HCT116 (cell line): ENCODE results near the gene IFNA8. TPM values are rescaled to one million over a fixed set of nuclear protein-coding genes. Genes with fewer than 3 reads are reported as not detected.
A peak's percentile ranks its signal among the peaks of the same experiment; 100 is the strongest.

Experiments
- ATAC-seq: fragments of 200-7000 bp; cut with Tn5 transposase; 2 replicates; pipeline ENCODE4 v1.9.1; 2020; ENCODE audit warnings: mild to moderate bottlenecking, moderate library complexity
- BruUV-seq: library from RNA; stranded (reverse); fragments of 400-500 nt; replicated peaks from 2 replicates; lab custom pipeline; 2021; lab: Mats Ljungman, UMichigan
- CTCF ChIA-PET: fragments of 300-600 bp; sonication (Branson Sonifier 250); formaldehyde crosslinking; loops from one replicate; lab custom pipeline; 2021; ENCODE audit warnings: antibody characterized with exemption; lab: Charles Lee
- POLR2A ChIA-PET: fragments of 300-600, 350-600 bp; sonication (Branson Sonifier 250); formaldehyde crosslinking; loops from one replicate; lab custom pipeline; 2021; ENCODE audit warnings: antibody characterized with exemption; lab: Charles Lee
- RAD21 ChIA-PET, 2 experiments: fragments of 300-600 bp; sonication (Branson Sonifier 250); formaldehyde crosslinking; loops; one replicate each; lab custom pipeline; 2023; ENCODE audit warnings: low total read pairs in 2 of 2; ENCODE audit not compliant: uncharacterized antibody in 2 of 2, unreplicated experiment in 2 of 2, low non-redundant PET in 1 of 2; lab: Charles Lee
- DNase-seq: peaks from one replicate; pipeline ENCODE4 v3.0.0-alpha.2; 2010; ENCODE audit warnings: low read depth, low spot score
- H2AFZ ChIP-seq: fragments of 200-600 bp; shearing (Covaris generic), sonication (generic); 2 replicates; pipeline ENCODE4 v1.6.1; 2017; ENCODE audit warnings: low read depth, mixed run types, mixed read lengths, antibody characterized with exemption, low read length; ENCODE audit not compliant: poor library complexity, severe bottlenecking
- H3K27ac ChIP-seq: 2 replicates; pipeline ENCODE4 v1.5.1; 2012; ENCODE audit warnings: low read depth, low read length
- H3K27me3 ChIP-seq: fragments of 200-600 bp; sonication (generic); 2 replicates; pipeline ENCODE4 v1.6.1; 2016; ENCODE audit warnings: mixed run types, low read length, mixed read lengths; ENCODE audit not compliant: insufficient read depth
- H3K36me3 ChIP-seq, 2 experiments: fragments of 200-500 bp in 1 of 2; fragments of 200-600 bp in 1 of 2; sonication (Bioruptor generic) in 1 of 2; sonication (generic) in 1 of 2; 2 replicates each; pipeline versions ENCODE4 v1.5.1 to v1.6.1; 2014 to 2016; ENCODE audit warnings: low read length in 2 of 2, inconsistent platforms in 1 of 2, mixed read lengths in 1 of 2, mixed run types in 1 of 2; ENCODE audit not compliant: insufficient read depth in 2 of 2, control insufficient read depth in 1 of 2
- H3K4me1 ChIP-seq, 2 experiments: fragments of 200-600 bp in 1 of 2; sonication (generic) in 1 of 2; 2 replicates each; pipeline versions ENCODE4 v1.5.1 to v1.6.1; 2012 to 2017; ENCODE audit warnings: low read length in 2 of 2, inconsistent platforms in 1 of 2, mild to moderate bottlenecking in 1 of 2, mixed read lengths in 1 of 2, mixed run types in 1 of 2, moderate library complexity in 1 of 2; ENCODE audit not compliant: insufficient read depth in 2 of 2, control insufficient read depth in 1 of 2
- H3K4me2 ChIP-seq: fragments of 200-600 bp; sonication (generic); 2 replicates; pipeline ENCODE4 v1.6.1; 2017; ENCODE audit warnings: mixed run types, low read length, mixed read lengths
- H3K4me3 ChIP-seq, 2 experiments: fragments of 200-600 bp in 1 of 2; sonication (generic) in 1 of 2; replicated peaks in 1 of 2; 2 replicates each; pipeline ENCODE4 v1.5.1; 2011 to 2016; ENCODE audit warnings: low read length in 2 of 2, control low read depth in 1 of 2, low read depth in 1 of 2, mild to moderate bottlenecking in 1 of 2, mixed read lengths in 1 of 2, mixed run types in 1 of 2
- H3K79me2 ChIP-seq: fragments of 200-600 bp; sonication (generic); 2 replicates; pipeline ENCODE4 v1.6.1; 2017; ENCODE audit warnings: mild to moderate bottlenecking, mixed run types, low read length, moderate library complexity, mixed read lengths; ENCODE audit not compliant: insufficient read depth
- H3K9ac ChIP-seq: fragments of 200-600 bp; sonication (generic); 2 replicates; pipeline ENCODE4 v1.6.1; 2016; ENCODE audit warnings: low read length, mixed read lengths
- H3K9me2 ChIP-seq: fragments of 200-600 bp; sonication (generic), shearing (Covaris generic); 2 replicates; pipeline ENCODE4 v1.6.1; 2017; ENCODE audit warnings: mixed run types, mild to moderate bottlenecking, moderate library complexity; ENCODE audit not compliant: insufficient read depth
- H3K9me3 ChIP-seq, 2 experiments: fragments of 200-500 bp in 1 of 2; fragments of 200-600 bp in 1 of 2; sonication (Bioruptor generic) in 1 of 2; sonication (generic) in 1 of 2; 2 replicates each; pipeline ENCODE4 v1.6.1; 2014 to 2017; ENCODE audit warnings: low read length in 2 of 2, mixed read lengths in 2 of 2, inconsistent platforms in 1 of 2, low read depth in 1 of 2, mild to moderate bottlenecking in 1 of 2, mixed run types in 1 of 2, moderate library complexity in 1 of 2; ENCODE audit not compliant: control insufficient read depth in 1 of 2, insufficient read depth in 1 of 2
- H4K20me1 ChIP-seq: fragments of 200-600 bp; sonication (generic), shearing (Covaris generic); 2 replicates; pipeline ENCODE4 v1.6.1; 2017; ENCODE audit warnings: mixed run types, mild to moderate bottlenecking, moderate library complexity; ENCODE audit not compliant: insufficient read depth
- ATF3 ChIP-seq: IDR thresholded peaks from 2 replicates; pipeline ENCODE4 v1.6.1; 2012
- CTCF ChIP-seq, 3 experiments: fragments of 200-600 bp in 1 of 3; sonication (generic) in 1 of 3; IDR thresholded peaks in 2 of 3; conservative IDR thresholded peaks in 1 of 3; 2 replicates each; pipeline ENCODE4 v1.5.1; 2012 to 2017; ENCODE audit warnings: low read depth in 2 of 3, low read length in 2 of 3, antibody characterized with exemption in 1 of 3, borderline replicate concordance in 1 of 3, control low read depth in 1 of 3, mild to moderate bottlenecking in 1 of 3, mixed read lengths in 1 of 3, mixed run types in 1 of 3, moderate library complexity in 1 of 3; ENCODE audit not compliant: insufficient read depth in 1 of 3
- ELF1 ChIP-seq: IDR thresholded peaks from 2 replicates; pipeline ENCODE4 v1.6.1; 2012; ENCODE audit warnings: low read depth, borderline replicate concordance
- EZH2 ChIP-seq: fragments of 200-600 bp; sonication (generic); IDR thresholded peaks from 2 replicates; pipeline ENCODE4 v1.6.1; 2017; ENCODE audit warnings: antibody characterized with exemption, mixed run types
- EZH2phosphoT487 ChIP-seq: fragments of 200-600 bp; IDR thresholded peaks from 2 replicates; pipeline ENCODE4 v1.6.1; 2018; ENCODE audit warnings: antibody characterized with exemption, borderline replicate concordance
- POLR2AphosphoS5 ChIP-seq: IDR thresholded peaks from 2 replicates; pipeline ENCODE4 v1.6.1; 2011; ENCODE audit warnings: mild to moderate bottlenecking, low read depth, low read length, moderate library complexity
- RAD21 ChIP-seq: IDR thresholded peaks from 2 replicates; pipeline ENCODE4 v1.6.1; 2012; ENCODE audit warnings: low read depth, mild to moderate bottlenecking
- SRF ChIP-seq: IDR thresholded peaks from 2 replicates; pipeline ENCODE4 v1.6.1; 2012; ENCODE audit warnings: low read depth
- YY1 ChIP-seq: IDR thresholded peaks from 2 replicates; pipeline ENCODE4 v1.6.1; 2011; ENCODE audit warnings: low read length, low read depth, moderate library complexity, mild to moderate bottlenecking; ENCODE audit not compliant: insufficient replicate concordance; ENCODE audit errors: extremely low read depth
- ZBTB33 ChIP-seq: IDR thresholded peaks from 2 replicates; pipeline ENCODE4 v1.6.1; 2011; ENCODE audit warnings: mild to moderate bottlenecking, low read length, moderate library complexity; ENCODE audit not compliant: insufficient replicate concordance; ENCODE audit errors: extremely low read depth
- intact Hi-C: fragments of 100-400 bp; cut with micrococcal nuclease; formaldehyde crosslinking; loops from 2 replicates; pipeline ENCODE4 v1.10.0; 2022
- total RNA-seq: library from RNA; stranded (reverse); gene quantifications from one replicate; pipeline ENCODE4 v1.2.1, GENCODE V29; 2021; ENCODE audit not compliant: unreplicated experiment

The IFNA8 gene
- total RNA-seq, 1 experiment from 2014 or later: not detected

GRCh38 chr9:21412107-21412506 lies 3.2 kb downstream of the IFNA8 start:
- no peaks in the 10 kb centered on the region for H3K27me3 ChIP-seq
- ChIA-PET CTCF (interaction anchor here (4.6 kb wide), 1 partner anchor 22 kb away, joined by 17 read pairs; no protein-coding TSS in a partner anchor), RAD21 (no interaction called here)
- BruUV-seq: no TSS peak
- peaks cover 0 to 8% of the 10 kb centered on the region in 2 experiments; a peak in 2 of 4 replicates for H3K4me1 ChIP-seq
- H4K20me1 ChIP-seq: no peaks in the 10 kb centered on the region
- no peak overlapping the region for H2AFZ ChIP-seq
- no peak overlapping the region for H3K4me2 ChIP-seq
- H3K9ac ChIP-seq: no peak overlapping the region
- no peak for TF ChIP-seq EZH2
- no peak for TF ChIP-seq ATF3
- TF ChIP-seq EZH2phosphoT487: no peak
- TF ChIP-seq ELF1: no peak
- TF ChIP-seq YY1: no peak
- no peak for TF ChIP-seq SRF
- TF ChIP-seq POLR2AphosphoS5: no peak
- TF ChIP-seq, all 23 proteins: peak for 0
- H3K79me2 ChIP-seq: no peaks in the 10 kb centered on the region
- no peak overlapping the region for H3K4me3 ChIP-seq
- H3K9me2 ChIP-seq: no peaks in the 10 kb centered on the region
- DNase-seq (no peak), ATAC-seq (no peak)
- H3K27ac ChIP-seq: no peak overlapping the region
- no peaks in the 10 kb centered on the region for H3K36me3 ChIP-seq
- intact Hi-C loops: no loop called here
- H3K9me3 ChIP-seq: no peaks in the 10 kb centered on the region
- POLR2A ChIA-PET: no interaction called here

- TF ChIP-seq ZBTB33 (no peak), CTCF (IDR thresholded peaks at IDR 0.05 in 2 of 3, conservative IDR thresholded peaks at IDR 0.05 in 1 of 3; ENCODE audit: borderline replicate concordance in 1 of 3, insufficient read depth in 1 of 3, low read depth in 2 of 3, low read length in 2 of 3) (0 out of 6 replicates have a peak, but pooled peaks of 1 of the 3 experiments have one; percentile 7), RAD21 (peak; percentile 15; the same call in 1 of the 2 replicates)
- POLR2A ChIA-PET: no interaction called here
- intact Hi-C loops: no loop called here
Measured at GRCh38 chr9:21413151-21413550, 4.2 kb downstream of the IFNA8 start.

More at GRCh38 chr9:21413151-21413550, 4.2 kb downstream of the IFNA8 start:
- no peaks in the 10 kb centered on the region for H3K27me3 ChIP-seq
- no peaks in the 10 kb centered on the region for H3K9me3 ChIP-seq
- H3K4me2 ChIP-seq: no peak overlapping the region
- no TSS peak for BruUV-seq
- no peak overlapping the region for H3K9ac ChIP-seq
- H4K20me1 ChIP-seq: no peaks in the 10 kb centered on the region
- ATAC-seq (peak; percentile 30; the same call in 1 of the 2 replicates), DNase-seq (no peak)
- ChIA-PET CTCF (interaction anchor here (1.5 to 4.6 kb wide), 2 partner anchors 21 to 87 kb away, joined by 3 to 17 read pairs; no protein-coding TSS in a partner anchor), RAD21 (no interaction called here)
- no peak overlapping the region for H3K4me3 ChIP-seq
- peaks cover 0 to 8% of the 10 kb centered on the region in 2 experiments; a peak in 2 of 4 replicates for H3K4me1 ChIP-seq
- no peak overlapping the region for H3K27ac ChIP-seq
- no peaks in the 10 kb centered on the region for H3K9me2 ChIP-seq
- no peaks in the 10 kb centered on the region for H3K36me3 ChIP-seq
- no peak overlapping the region for H2AFZ ChIP-seq
- H3K79me2 ChIP-seq: no peaks in the 10 kb centered on the region
